ENCODE results near the gene DNHD1.

DNHD1 gene

GRCh38 chr11:6614446-6614845, 117.4 kb downstream of the DNHD1 start:
- DNase-seq: no peak

GRCh38 chr11:6615046-6615445, 118.0 kb downstream of the DNHD1 start:
- DNase-seq: no peak

- DNase-seq: no peak
Observed at GRCh38 chr11:6615882-6616585, 119.0 kb downstream of the DNHD1 start.

GRCh38 chr11:6616596-6617250, 119.6 kb downstream of the DNHD1 start:
- DNase-seq: no peak

- no peak for DNase-seq
Observed at GRCh38 chr11:6617315-6617781, 120.3 kb downstream of the DNHD1 start.

GRCh38 chr11:6618117-6619003, 121.3 kb downstream of the DNHD1 start:
- DNase-seq: peak; percentile 83

GRCh38 chr11:6619004-6619745, 122.1 kb downstream of the DNHD1 start, which contains the start of gene TPP1:
Gene TPP1 (minus strand): TSS chr11:6619422. CDS start chr11:6619400, 22 bp downstream.
- peak; percentile 95 for DNase-seq

- no peak for DNase-seq
Observed at GRCh38 chr11:6620636-6621035, 123.6 kb downstream of the DNHD1 start.
